Endothelial cell of umbilical vein (primary cell): ENCODE measurements around the gene MRPL32. TPM values are rescaled to one million over a fixed set of nuclear protein-coding genes. Genes with fewer than 3 reads are reported as not detected.

ENCODE experiments used
- BruUV-seq: library from RNA; stranded (reverse); fragments of 400-500 nt; replicated peaks from 2 replicates; lab custom pipeline; 2021; lab: Mats Ljungman, UMichigan
- CTCF ChIA-PET: fragments of 300-600, 350-600 bp; sonication (Branson Sonifier 250); formaldehyde crosslinking; loops from one replicate; lab custom pipeline; 2021; ENCODE audit warnings: antibody characterized with exemption, inconsistent platforms; lab: Charles Lee
- POLR2A ChIA-PET: fragments of 300-600, 350-600 bp; sonication (Branson Sonifier 250); formaldehyde crosslinking; loops from one replicate; lab custom pipeline; 2021; ENCODE audit warnings: antibody characterized with exemption, inconsistent platforms; lab: Charles Lee
- DNase-seq: peaks from one replicate; pipeline ENCODE4 v3.0.0-alpha.2; 2011; ENCODE audit warnings: low read depth, low spot score
- FAIRE-seq: peaks from 2 replicates; lab custom pipeline; 2011; peaks lifted over from hg19 to GRCh38; lab: Jason Lieb, UNC
- H2AFZ ChIP-seq: 2 replicates; pipeline ENCODE4 v1.6.0; 2012; ENCODE audit warnings: low read depth, low read length, control low read depth, inconsistent platforms
- H3K27ac ChIP-seq: 2 replicates; pipeline ENCODE4 v1.5.1; 2011; ENCODE audit warnings: low read depth, mild to moderate bottlenecking, control low read depth, low read length, moderate library complexity; ENCODE audit not compliant: insufficient read depth
- H3K27me3 ChIP-seq, 2 experiments: 2 replicates each; pipeline versions ENCODE4 v1.6.0 to v1.6.1; 2011; ENCODE audit warnings: low read length in 2 of 2, mixed read lengths in 1 of 2; ENCODE audit not compliant: control insufficient read depth in 2 of 2, insufficient read depth in 2 of 2
- H3K36me3 ChIP-seq, 2 experiments: 2 replicates in 1 of 2; 3 replicates in 1 of 2; pipeline ENCODE4 v1.5.1; 2011; ENCODE audit warnings: low read length in 2 of 2, mild to moderate bottlenecking in 1 of 2, moderate library complexity in 1 of 2; ENCODE audit not compliant: control insufficient read depth in 2 of 2, insufficient read depth in 2 of 2; ENCODE audit errors: extremely low read depth in 1 of 2
- H3K4me1 ChIP-seq: 3 replicates; pipeline ENCODE4 v1.5.1; 2011; ENCODE audit warnings: mild to moderate bottlenecking, low read length; ENCODE audit not compliant: control insufficient read depth, insufficient read depth; ENCODE audit errors: extremely low read depth
- H3K4me2 ChIP-seq: 2 replicates; pipeline ENCODE4 v1.6.1; 2011; ENCODE audit warnings: low read length, control low read depth, mixed read lengths; ENCODE audit not compliant: insufficient read depth
- H3K4me3 ChIP-seq, 3 experiments: fragments of 200-600 bp in 1 of 3; sonication (generic), shearing (Covaris generic) in 1 of 3; replicated peaks in 1 of 3; 2 replicates each; pipeline ENCODE4 v1.5.1; 2011 to 2016; ENCODE audit warnings: control low read depth in 3 of 3, low read length in 3 of 3, mild to moderate bottlenecking in 2 of 3, inconsistent platforms in 1 of 3, low read depth in 1 of 3, moderate library complexity in 1 of 3; ENCODE audit not compliant: insufficient read depth in 1 of 3
- H3K79me2 ChIP-seq: 2 replicates; pipeline ENCODE4 v1.6.0; 2012; ENCODE audit warnings: low read length, inconsistent platforms; ENCODE audit not compliant: control insufficient read depth, insufficient read depth
- H3K9ac ChIP-seq: replicated peaks from 2 replicates; pipeline ENCODE3; 2011; ENCODE audit warnings: low read length, control low read depth; ENCODE audit not compliant: insufficient read depth; ENCODE audit errors: extremely low read depth
- H3K9me1 ChIP-seq: replicated peaks from 3 replicates; pipeline ENCODE4 v1.6.0; 2011; ENCODE audit warnings: mild to moderate bottlenecking, low read length; ENCODE audit not compliant: control insufficient read depth, insufficient read depth; ENCODE audit errors: extremely low read depth
- H3K9me3 ChIP-seq: replicated peaks from 2 replicates; pipeline ENCODE4 v1.5.1; 2012; ENCODE audit warnings: low read length, inconsistent platforms; ENCODE audit not compliant: control insufficient read depth, insufficient read depth
- H4K20me1 ChIP-seq: replicated peaks from 2 replicates; pipeline ENCODE3; 2011; ENCODE audit warnings: mild to moderate bottlenecking, low read length; ENCODE audit not compliant: control insufficient read depth, insufficient read depth; ENCODE audit errors: extremely low read depth
- EZH2 ChIP-seq: IDR thresholded peaks from 2 replicates; pipeline ENCODE4 v1.6.1; 2012; ENCODE audit warnings: borderline replicate concordance, low read depth, mild to moderate bottlenecking, moderate library complexity, low read length, inconsistent platforms; ENCODE audit not compliant: severe bottlenecking
- FOS ChIP-seq: IDR thresholded peaks from 2 replicates; pipeline ENCODE4 v1.6.1; 2011; ENCODE audit warnings: mild to moderate bottlenecking, low read length, moderate library complexity, borderline replicate concordance; ENCODE audit not compliant: insufficient read depth
- GATA2 ChIP-seq: IDR thresholded peaks from 2 replicates; pipeline ENCODE4 v1.7.0; 2011; ENCODE audit warnings: low read depth, mild to moderate bottlenecking, moderate library complexity, mixed read lengths, low read length; ENCODE audit not compliant: insufficient read length, insufficient read depth
- JUN ChIP-seq: IDR thresholded peaks from 2 replicates; pipeline ENCODE4 v1.6.1; 2011; ENCODE audit warnings: borderline replicate concordance, low read depth; ENCODE audit not compliant: insufficient read length, insufficient read depth
- MYC ChIP-seq: IDR thresholded peaks from one replicate; pipeline ENCODE4 v1.6.1; 2011; ENCODE audit warnings: mild to moderate bottlenecking, low read depth, low read length
- POLR2A ChIP-seq: IDR thresholded peaks from 2 replicates; pipeline ENCODE4 v1.6.1; 2012; ENCODE audit warnings: low read depth, mild to moderate bottlenecking, control low read depth, low read length
- POLR2AphosphoS5 ChIP-seq: IDR thresholded peaks from 2 replicates; pipeline ENCODE4 v1.6.1; 2012; ENCODE audit warnings: low read depth, mild to moderate bottlenecking, control low read depth, low read length, moderate library complexity; ENCODE audit not compliant: insufficient read depth
- dilution Hi-C: fragments of 300-500 bp; cut with MboI; formaldehyde crosslinking; loops from one replicate; pipeline ENCODE4 v1.15.0; 2019; ENCODE audit warnings: low sequenced_read_pairs; ENCODE audit not compliant: extremely low pct_ligation_motif_present
- intact Hi-C: fragments of 100-400 bp; cut with micrococcal nuclease; formaldehyde crosslinking; loops from one replicate; pipeline ENCODE4 v1.10.0; 2022
- polyA plus RNA-seq, 4 experiments: library from polyadenylated mRNA; depleted of rRNA in 3 of 4; stranded (reverse) in 3 of 4; unstranded in 1 of 4; fragments of >200 nt; gene quantifications; 2 replicates each; pipeline versions ENCODE4 v1.2.1 to v1.2.3, GENCODE V29; 2011 to 2012; ENCODE audit warnings: missing spikeins in 1 of 4
- total RNA-seq: library from RNA; stranded (reverse); gene quantifications from 2 replicates; pipeline ENCODE4 v1.2.3, GENCODE V29; 2021
- TF ChIP-seq, protein P1 (sequence below), 2 donors: IDR thresholded peaks; 1 replicate in 1 of 2; 2 replicates in 1 of 2; pipeline ENCODE4 v1.5.1; 2011; ENCODE audit warnings: low read length in 2 of 2, mild to moderate bottlenecking in 2 of 2, moderate library complexity in 2 of 2, control low read depth in 1 of 2, inconsistent platforms in 1 of 2, low read depth in 1 of 2; ENCODE audit not compliant: insufficient read depth in 1 of 2; ENCODE audit errors: extremely low read depth in 1 of 2
- TF ChIP-seq, protein P2 (sequence below): IDR thresholded peaks from 2 replicates; pipeline ENCODE4 v1.6.1; 2011; ENCODE audit not compliant: insufficient read depth, insufficient read length

MRPL32 gene
- total and polyA plus RNA-seq, 2 donors (not counting 3 experiments of a cell fraction or from before 2014, with no cell fraction given) = 39.9 to 62.2 TPM

DNA sequence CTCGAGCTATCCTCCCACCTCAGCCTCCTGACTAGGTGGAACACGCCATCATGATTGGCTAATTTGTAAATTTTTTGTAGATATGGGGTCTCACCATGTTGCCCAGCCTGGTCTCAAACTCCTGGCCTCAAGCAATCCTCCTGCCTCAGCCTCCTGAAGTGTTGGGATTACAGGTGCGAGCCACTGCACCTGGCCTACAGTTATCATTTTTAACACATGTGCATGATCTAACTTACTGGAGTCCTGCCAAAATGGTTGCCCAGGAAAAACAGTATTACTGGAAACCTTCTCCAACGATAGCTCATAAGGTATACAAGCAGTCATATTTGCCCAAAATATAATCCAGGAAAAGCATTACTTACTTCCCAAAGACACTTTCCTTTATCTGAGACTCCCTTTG, 20.2 kb downstream of the MRPL32 start:
- no peak overlapping the region for H3K4me3 ChIP-seq
- BruUV-seq = no TSS peak
- no peaks in the 10 kb centered on the region for H3K4me1 ChIP-seq
- no peaks in the 10 kb centered on the region for H3K9me3 ChIP-seq
- no peaks in the 10 kb centered on the region for H3K79me2 ChIP-seq
- ChIA-PET CTCF (interaction anchor here (1.2 kb wide), 1 partner anchor 21 kb away, joined by 3 read pairs; no protein-coding TSS in a partner anchor), POLR2A (no interaction called here)
- no peak overlapping the region for H3K9ac ChIP-seq
- no peak for DNase-seq
- H3K4me2 ChIP-seq = no peak overlapping the region
- no peak overlapping the region for H3K27ac ChIP-seq
- H3K9me1 ChIP-seq = no peaks in the 10 kb centered on the region
- no peak for FAIRE-seq
- no peaks in the 10 kb centered on the region for H4K20me1 ChIP-seq
- dilution Hi-C loops (no loop called here), intact Hi-C loops (no loop called here)
- no peaks in the 10 kb centered on the region for H3K27me3 ChIP-seq
- TF ChIP-seq GATA2 (no peak), POLR2AphosphoS5 (no peak), MYC (no peak), FOS (no peak), POLR2A (no peak), EZH2 (no peak), JUN (no peak)
- TF ChIP-seq, protein P1, sequence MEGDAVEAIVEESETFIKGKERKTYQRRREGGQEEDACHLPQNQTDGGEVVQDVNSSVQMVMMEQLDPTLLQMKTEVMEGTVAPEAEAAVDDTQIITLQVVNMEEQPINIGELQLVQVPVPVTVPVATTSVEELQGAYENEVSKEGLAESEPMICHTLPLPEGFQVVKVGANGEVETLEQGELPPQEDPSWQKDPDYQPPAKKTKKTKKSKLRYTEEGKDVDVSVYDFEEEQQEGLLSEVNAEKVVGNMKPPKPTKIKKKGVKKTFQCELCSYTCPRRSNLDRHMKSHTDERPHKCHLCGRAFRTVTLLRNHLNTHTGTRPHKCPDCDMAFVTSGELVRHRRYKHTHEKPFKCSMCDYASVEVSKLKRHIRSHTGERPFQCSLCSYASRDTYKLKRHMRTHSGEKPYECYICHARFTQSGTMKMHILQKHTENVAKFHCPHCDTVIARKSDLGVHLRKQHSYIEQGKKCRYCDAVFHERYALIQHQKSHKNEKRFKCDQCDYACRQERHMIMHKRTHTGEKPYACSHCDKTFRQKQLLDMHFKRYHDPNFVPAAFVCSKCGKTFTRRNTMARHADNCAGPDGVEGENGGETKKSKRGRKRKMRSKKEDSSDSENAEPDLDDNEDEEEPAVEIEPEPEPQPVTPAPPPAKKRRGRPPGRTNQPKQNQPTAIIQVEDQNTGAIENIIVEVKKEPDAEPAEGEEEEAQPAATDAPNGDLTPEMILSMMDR (IDR thresholded peaks at IDR 0.05; ENCODE audit: extremely low read depth in 1 of 2, insufficient read depth in 1 of 2, low read depth in 1 of 2, low read length in 2 of 2) = no peak
- TF ChIP-seq, protein P2, sequence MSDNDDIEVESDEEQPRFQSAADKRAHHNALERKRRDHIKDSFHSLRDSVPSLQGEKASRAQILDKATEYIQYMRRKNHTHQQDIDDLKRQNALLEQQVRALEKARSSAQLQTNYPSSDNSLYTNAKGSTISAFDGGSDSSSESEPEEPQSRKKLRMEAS = no peak
- no peak overlapping the region for H2AFZ ChIP-seq
- no peaks in the 10 kb centered on the region for H3K36me3 ChIP-seq
